ENCODE measurements around the gene CEP128. TPM values are rescaled to one million over a fixed set of nuclear protein-coding genes. Genes with fewer than 3 reads are reported as not detected.

CEP128 gene
- total RNA-seq, 4 donors from 2014 or later: 0.82 to 3.6 (median 1.6) TPM

DNA sequence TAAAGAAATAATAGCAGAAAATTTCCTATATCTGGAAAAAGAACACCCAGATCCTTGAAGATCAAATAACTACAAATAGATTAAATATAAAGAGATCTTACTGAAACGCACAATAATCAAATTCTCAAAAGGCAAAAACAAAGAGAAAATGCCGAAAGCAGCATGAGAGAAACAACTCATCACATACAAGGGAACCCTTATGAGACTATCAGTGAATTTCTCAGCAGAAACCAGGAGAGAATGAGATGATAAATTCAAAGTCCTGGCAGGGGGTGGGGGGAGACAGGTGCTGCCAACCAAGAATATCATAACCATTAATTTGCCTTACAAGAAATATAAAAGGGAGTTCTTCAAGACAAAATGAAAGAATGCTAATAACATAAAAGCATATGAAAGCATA lies 73.7 kb downstream of the CEP128 start:
- Histone ChIP-seq H3K4me3 (no peak overlapping the region), H3K4me1 (no peaks in the 10 kb centered on the region), H3K36me3 (peaks cover 0 to 5% of the 10 kb centered on the region in 2 donors), H3K27me3 (no peaks in the 10 kb centered on the region), H3K9me3 (no peaks in the 10 kb centered on the region), H3K27ac (no peak overlapping the region)
- intact Hi-C loops (cut with DNase I; ENCODE audit: low total_unique reads): no loop called here
- in situ Hi-C loops (cut with MboI; ENCODE audit: low sequenced_read_pairs in 4 of 4): loop anchor here in 2 of 4 donors (25.0 kb wide), 1 partner anchor 805 kb away; no protein-coding TSS in a partner anchor
- DNase-seq (no peak), ATAC-seq (no peak)
- TF ChIP-seq, protein P1, sequence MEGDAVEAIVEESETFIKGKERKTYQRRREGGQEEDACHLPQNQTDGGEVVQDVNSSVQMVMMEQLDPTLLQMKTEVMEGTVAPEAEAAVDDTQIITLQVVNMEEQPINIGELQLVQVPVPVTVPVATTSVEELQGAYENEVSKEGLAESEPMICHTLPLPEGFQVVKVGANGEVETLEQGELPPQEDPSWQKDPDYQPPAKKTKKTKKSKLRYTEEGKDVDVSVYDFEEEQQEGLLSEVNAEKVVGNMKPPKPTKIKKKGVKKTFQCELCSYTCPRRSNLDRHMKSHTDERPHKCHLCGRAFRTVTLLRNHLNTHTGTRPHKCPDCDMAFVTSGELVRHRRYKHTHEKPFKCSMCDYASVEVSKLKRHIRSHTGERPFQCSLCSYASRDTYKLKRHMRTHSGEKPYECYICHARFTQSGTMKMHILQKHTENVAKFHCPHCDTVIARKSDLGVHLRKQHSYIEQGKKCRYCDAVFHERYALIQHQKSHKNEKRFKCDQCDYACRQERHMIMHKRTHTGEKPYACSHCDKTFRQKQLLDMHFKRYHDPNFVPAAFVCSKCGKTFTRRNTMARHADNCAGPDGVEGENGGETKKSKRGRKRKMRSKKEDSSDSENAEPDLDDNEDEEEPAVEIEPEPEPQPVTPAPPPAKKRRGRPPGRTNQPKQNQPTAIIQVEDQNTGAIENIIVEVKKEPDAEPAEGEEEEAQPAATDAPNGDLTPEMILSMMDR (IDR thresholded peaks at IDR 0.05 in 4 of 5, conservative IDR thresholded peaks at IDR 0.05 in 1 of 5): no peak
- TF ChIP-seq POLR2A (IDR thresholded peaks at IDR 0.05): no peak

DNA sequence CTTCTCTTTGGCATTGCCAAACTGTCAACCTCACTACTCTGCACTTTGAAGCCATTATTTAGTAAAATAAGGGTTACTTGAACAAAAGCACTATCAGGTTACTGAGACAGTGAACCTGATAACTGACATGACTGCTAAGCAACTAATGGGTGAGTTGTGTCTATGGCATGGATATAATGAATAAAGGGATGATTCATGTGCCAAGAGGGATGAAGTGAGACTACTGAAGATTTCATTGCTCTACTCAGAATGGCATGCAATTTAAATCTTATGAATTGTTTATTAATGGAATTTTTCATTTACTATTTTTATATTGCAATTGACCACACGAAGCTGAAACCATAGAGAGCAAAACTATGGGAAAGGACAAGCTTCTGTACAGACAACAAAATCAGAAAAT lies 74.4 kb downstream of the CEP128 start:
- no peak overlapping the region for H3K4me3 ChIP-seq
- ATAC-seq: no peak
- H3K36me3 ChIP-seq: peaks cover 0 to 5% of the 10 kb centered on the region in 2 donors
- DNase-seq: no peak
- H3K27me3 ChIP-seq: no peaks in the 10 kb centered on the region
- no peaks in the 10 kb centered on the region for H3K4me1 ChIP-seq
- H3K9me3 ChIP-seq: no peaks in the 10 kb centered on the region
- intact Hi-C loops (cut with DNase I; ENCODE audit: low total_unique reads): no loop called here
- TF ChIP-seq POLR2A (IDR thresholded peaks at IDR 0.05): no peak
- TF ChIP-seq, protein P1 (IDR thresholded peaks at IDR 0.05 in 4 of 5, conservative IDR thresholded peaks at IDR 0.05 in 1 of 5): no peak
- in situ Hi-C loops (cut with MboI; ENCODE audit: low sequenced_read_pairs in 4 of 4): loop anchor here in 2 of 4 donors (25.0 kb wide), 1 partner anchor 805 kb away; no protein-coding TSS in a partner anchor
- no peak overlapping the region for H3K27ac ChIP-seq

DNA sequence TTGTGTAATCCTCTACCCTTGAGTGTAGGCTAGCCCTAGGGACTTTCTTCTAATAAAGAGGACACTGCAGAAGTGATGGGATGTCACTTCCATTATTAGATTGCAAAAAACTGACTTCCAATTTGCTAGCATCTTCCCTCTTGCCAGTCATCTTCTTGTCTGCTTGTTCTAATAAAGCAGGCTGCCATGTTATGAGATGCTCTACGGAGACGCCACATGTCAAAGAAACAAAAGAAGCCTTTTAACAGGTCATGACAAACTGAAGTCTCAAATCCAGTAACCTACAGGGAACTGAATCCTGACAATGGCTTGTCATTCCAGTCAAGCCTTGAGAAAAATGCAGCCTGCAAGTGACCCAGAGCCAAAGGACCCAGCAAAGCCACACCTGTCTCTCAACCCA lies 76.0 kb downstream of the CEP128 start:
- no peak for ATAC-seq
- Histone ChIP-seq H3K9me3 (no peaks in the 10 kb centered on the region), H3K27me3 (no peaks in the 10 kb centered on the region), H3K36me3 (peaks cover 0 to 5% of the 10 kb centered on the region in 2 donors), H3K27ac (no peak overlapping the region), H3K4me3 (no peak overlapping the region), H3K4me1 (no peaks in the 10 kb centered on the region)
- no peak for DNase-seq
- in situ Hi-C loops (cut with MboI; ENCODE audit: low sequenced_read_pairs in 4 of 4) (loop anchor here in 2 of 4 donors (25.0 kb wide), 1 partner anchor 803 kb away; no protein-coding TSS in a partner anchor), intact Hi-C loops (cut with DNase I; ENCODE audit: low total_unique reads) (no loop called here)
- TF ChIP-seq POLR2A (IDR thresholded peaks at IDR 0.05): no peak
- TF ChIP-seq, protein P1 (IDR thresholded peaks at IDR 0.05 in 4 of 5, conservative IDR thresholded peaks at IDR 0.05 in 1 of 5): no peak

DNA sequence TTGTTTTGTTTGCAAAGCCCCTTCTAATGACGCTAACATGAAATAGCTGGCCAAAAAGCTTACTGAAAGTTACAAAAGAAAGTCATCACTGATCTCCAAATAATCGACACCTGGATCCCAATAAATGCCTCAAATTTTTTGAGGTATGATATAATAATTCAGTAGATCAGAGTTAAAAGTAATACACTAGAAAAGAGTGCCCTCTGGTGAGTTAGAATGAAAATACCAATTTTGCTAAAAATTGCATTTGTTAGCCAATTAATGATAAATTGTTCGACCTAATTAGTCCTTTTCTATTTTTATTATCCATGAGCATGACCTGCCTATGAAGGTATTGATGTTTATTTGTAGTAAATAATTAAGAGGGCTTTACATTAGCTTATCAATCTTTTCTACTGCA lies 78.6 kb downstream of the CEP128 start:
- Histone ChIP-seq H3K36me3 (peaks cover 0 to 2% of the 10 kb centered on the region in 2 donors), H3K27ac (no peak overlapping the region), H3K4me1 (no peaks in the 10 kb centered on the region), H3K27me3 (no peaks in the 10 kb centered on the region), H3K4me3 (no peak overlapping the region), H3K9me3 (no peaks in the 10 kb centered on the region)
- ATAC-seq: no peak
- no peak for DNase-seq
- in situ Hi-C loops (cut with MboI; ENCODE audit: low sequenced_read_pairs in 4 of 4) (loop anchor here in 2 of 4 donors (25.0 kb wide), 1 partner anchor 801 kb away; no protein-coding TSS in a partner anchor), intact Hi-C loops (cut with DNase I; ENCODE audit: low total_unique reads) (no loop called here)
- no peak for TF ChIP-seq POLR2A (IDR thresholded peaks at IDR 0.05)
- TF ChIP-seq, protein P1 (IDR thresholded peaks at IDR 0.05 in 4 of 5, conservative IDR thresholded peaks at IDR 0.05 in 1 of 5): no peak

DNA sequence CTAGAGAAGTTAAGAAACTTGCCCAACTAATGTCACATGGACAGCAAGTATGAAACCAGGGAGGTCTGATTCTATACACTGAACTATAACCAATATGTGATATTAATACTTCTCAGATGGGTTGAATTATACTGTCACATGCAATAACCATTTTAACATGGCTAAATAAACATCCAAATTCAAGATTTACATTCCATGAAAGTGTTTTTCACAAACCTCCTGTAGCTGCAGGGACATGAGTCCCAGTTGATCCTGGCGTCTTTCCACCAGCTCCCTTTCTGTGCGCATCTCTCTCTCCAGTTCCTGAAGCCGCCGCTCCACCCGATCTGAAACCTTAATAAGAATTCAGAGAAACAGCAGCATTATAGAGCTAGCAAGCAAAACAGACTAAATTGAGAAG lies 79.0 kb downstream of the CEP128 start:
- Histone ChIP-seq H3K27ac (no peak overlapping the region), H3K9me3 (no peaks in the 10 kb centered on the region), H3K36me3 (no peaks in the 10 kb centered on the region), H3K4me1 (no peaks in the 10 kb centered on the region), H3K27me3 (no peaks in the 10 kb centered on the region), H3K4me3 (no peak overlapping the region)
- DNase-seq: no peak
- in situ Hi-C loops (cut with MboI; ENCODE audit: low sequenced_read_pairs in 4 of 4): loop anchor here in 2 of 4 donors (25.0 kb wide), 1 partner anchor 800 kb away; no protein-coding TSS in a partner anchor
- intact Hi-C loops (cut with DNase I; ENCODE audit: low total_unique reads): no loop called here
- TF ChIP-seq POLR2A (IDR thresholded peaks at IDR 0.05): no peak
- TF ChIP-seq, protein P1 (IDR thresholded peaks at IDR 0.05 in 4 of 5, conservative IDR thresholded peaks at IDR 0.05 in 1 of 5): no peak
- no peak for ATAC-seq

Measured in gastrocnemius medialis (tissue), 4 donors.